Measurements from ENCODE around the gene VARS1.
A peak's percentile ranks its signal among the peaks of the same experiment; 100 is the strongest.
"Not testable (repeated sequence)": the region's sequence is repeated elsewhere in the genome, so short reads cannot be mapped to it uniquely, and the experiment has no call there.

The VARS1 gene

DNA sequence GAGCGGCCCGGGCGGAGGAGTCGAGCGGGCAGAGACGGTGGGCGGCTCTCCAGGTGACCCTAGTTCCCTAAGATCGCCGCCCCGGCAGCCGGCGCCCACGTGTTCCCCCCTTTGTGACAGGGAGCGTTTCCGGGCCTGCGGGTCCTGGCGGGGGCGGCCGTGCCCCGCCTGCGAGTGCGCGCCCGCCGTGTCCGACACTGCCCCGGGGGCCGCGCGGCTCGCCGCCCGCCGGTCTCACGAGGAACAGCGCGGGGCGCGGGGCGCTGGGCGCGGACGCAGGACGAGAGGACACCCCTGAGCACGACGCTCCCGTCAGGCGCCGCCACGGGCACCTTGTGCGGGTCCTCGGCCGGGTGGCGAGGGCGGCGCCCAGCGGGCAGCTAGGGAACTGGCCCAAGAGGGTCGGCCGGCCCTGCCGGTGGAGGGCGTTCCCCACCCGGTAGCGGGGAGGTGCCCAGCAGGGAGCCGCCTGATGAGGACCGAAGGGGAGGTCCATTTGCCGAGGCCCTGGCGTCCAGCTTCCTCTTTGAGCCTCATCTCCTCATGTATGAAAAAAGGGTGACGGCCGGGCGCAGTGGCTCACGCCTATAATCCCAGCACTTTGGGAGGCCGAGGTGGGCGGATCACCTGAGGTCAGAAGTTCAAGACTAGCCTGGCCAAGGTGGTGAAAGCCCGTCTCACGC, at the start of gene VARS1:
Gene VARS1 (minus strand): TSS at position 137 of the 683 bp plus-strand sequence. CDS start 535 bp downstream, outside the sequence.
- peak; percentile 88 for DNase-seq

DNA sequence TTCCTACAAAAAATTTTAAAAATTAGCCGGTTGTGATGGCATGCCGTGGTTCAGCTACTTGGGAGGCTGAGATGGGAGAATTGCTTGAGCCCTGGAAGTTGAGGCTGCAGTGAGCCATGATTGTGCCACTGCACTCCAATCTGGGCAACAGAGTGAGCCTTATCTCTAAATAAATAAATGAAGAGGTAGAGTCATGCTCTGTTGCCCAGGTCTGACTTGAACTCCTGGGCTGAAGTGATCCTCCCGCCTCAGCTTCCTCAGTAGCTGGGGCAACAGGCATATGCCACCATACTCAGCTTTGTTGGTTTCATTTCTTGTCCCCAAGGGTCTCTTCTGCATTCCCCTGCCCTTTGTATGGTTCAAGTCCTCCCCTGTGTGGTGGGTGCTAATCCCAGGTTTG, 49.0 kb upstream of the VARS1 start:
- no peak for DNase-seq

DNA sequence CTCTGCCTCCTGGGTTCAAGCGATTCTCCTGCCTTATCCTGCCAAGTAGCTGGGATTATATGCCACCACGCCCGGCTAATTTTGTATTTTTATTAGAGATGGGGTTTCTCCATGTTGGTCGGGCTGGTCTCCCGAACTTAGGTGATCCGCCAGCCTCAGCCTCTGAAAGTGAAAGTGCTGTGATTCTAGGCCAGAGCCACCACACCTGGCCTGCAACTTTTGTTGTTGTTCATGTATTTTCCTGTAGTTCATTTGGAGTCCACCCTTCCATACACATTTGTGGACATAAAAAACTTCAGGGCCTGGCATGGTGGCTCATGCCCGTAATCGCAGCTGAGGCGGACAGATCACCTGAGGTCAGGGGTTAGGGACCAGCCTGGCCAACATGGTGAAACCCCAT, 46.5 kb upstream of the VARS1 start:
- DNase-seq, result no peak

DNA sequence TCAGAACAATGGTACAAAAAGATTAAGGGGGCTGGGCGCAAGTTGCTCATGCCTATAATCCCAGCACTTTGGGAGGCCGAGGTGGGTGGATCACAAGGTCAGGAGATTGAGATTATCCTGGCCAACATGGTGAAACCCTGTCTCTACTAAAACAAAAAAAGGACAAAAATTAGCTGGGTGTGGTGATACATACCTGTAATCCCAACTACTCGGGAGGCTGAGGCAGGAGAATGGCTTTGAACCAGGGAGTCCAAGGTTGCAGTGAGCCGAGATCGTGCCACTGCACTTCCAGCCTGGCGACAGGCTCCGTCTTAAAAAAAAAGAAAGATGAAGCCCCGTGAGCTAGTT, 44.2 kb upstream of the VARS1 start:
- not testable (repeated sequence) for DNase-seq

DNA sequence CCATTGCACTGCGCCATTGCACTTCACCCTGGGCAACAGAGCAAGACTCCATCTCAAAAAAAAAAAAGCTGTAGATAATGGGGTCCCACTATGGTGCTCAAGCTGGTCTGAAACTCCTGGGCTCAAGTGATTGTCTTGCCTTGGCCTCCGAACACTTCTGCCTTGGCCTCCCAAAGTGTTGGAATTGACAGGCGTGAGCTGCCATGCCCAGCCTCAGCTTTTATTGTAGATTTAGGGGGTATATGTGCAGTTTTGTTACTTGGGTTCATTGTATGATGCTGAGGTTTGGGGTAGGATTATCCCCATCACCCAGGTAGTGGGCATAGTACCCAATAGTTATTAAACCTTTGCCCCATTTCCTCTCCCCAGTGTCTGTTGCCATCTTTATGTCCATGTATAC, 43.4 kb upstream of the VARS1 start:
- DNase-seq, result no peak

DNA sequence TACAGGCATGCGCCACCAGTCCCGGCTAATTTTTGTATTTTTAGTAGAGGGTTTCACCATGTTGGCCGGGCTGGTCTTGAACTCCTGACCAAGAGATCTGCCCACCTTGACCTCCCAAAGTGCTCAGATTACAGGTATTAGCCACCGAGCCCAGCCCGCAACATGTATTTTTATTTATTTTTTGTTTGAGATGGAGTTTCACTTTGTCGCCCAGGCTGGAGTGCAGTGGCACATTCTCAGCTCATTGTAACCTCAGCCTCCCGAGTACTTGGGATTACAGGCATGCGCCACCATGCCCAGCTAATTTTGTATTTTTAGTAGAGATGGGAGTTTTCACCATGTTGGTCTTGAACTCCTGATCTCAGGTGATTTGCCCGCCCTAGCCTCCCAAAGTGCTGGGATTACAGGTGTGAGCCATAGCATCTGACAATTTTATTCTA, 42.6 kb upstream of the VARS1 start:
- DNase-seq, result not testable (repeated sequence)

DNA sequence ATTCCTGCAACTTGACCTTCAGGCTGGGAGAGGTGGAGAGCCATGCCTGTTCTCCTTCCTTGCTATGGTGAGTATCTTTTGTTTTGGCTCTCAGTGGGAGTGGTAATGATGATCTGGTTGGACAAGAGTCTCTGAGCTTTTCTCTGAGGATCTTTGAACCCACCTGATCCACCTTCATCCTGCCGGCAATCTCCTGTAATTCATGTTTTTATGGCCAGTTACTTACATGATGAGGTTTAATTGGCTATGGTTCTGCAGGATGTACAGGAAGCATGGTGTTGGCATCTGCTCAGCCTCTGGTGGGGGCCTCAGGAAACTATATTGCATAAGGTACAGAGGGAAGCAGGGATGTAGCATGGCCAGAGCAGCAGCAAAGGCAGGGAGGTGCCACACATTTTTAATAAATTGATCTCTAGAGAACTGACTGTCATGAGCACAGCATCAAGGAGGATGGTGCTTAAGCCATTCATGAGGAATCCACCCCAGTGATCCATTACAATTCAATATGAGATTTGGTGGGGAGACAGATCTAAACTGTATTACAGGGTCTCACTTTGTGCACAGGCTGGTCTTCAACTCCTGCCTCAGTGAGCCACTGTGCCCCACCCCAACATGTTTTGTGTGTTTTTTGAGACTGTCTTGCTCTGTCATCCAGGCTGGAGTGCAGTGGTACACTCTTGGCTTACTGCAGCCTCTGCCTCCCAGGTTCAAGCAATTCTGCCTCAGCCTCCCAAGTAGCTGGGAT, 42.0 kb upstream of the VARS1 start:
- DNase-seq, result peak; percentile 19

DNA sequence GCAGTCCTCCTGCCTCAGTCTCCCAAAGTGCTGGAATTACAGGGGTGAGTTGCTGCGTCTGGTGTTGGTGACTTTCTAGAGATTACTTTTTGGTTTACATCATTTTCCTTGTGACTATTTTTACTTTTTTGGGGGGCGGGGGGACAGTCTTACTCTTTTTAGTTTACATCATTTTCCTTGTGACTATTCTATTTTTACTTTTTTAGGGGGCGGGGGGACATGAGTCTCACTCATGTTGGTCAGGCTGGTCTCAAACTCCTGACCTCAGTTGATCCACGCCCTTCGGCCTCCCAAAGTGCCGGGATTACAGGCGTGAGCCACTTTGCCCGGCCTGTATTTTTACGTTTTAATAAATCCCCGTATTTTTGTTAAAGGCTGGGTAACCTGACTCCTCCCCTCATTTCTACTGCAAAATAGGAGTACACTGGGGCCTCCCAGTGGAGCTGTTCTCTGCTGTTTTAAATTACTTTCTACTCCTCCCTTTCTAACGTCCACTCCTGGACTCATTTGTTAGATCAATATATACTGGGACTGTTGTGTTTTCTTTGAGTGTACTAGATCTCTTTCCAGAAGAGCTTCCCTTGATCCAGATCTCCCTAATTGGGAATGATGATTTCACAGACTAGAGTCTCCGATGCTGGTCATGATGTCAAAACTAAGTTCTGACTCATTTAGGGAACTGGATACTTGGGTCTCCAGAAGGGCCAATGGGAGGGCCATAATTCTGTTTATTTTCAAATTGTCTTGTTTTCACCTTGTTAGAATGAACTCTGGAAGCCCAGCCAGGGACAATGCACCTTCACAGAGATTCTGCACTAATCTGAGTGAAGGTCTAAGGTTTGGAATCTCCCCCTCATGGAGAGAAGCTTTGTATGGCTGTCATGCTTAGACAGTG, 41.2 kb upstream of the VARS1 start:
- peak; percentile 17 for DNase-seq

DNA sequence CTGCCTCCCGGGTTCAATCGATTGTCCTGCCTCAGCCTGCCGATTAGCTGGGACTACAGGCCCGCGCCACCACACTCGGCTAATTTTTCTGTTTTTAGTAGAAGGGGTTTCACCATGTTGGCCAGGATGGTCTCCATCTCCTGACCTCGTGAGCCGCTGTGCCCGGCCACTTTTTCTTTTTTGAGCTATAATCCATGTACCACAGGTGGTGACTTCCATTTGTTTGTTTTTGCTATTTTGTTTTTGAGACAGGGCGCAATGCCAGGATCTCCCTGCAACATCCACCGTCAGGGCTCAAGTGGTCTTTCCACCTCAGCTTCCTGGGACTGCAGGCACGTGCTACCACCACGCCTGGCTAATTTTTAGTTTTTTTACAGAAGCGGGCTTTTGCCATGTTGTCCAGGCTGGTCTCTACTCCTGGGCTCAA, 40.5 kb upstream of the VARS1 start:
- DNase-seq, result no peak

DNA sequence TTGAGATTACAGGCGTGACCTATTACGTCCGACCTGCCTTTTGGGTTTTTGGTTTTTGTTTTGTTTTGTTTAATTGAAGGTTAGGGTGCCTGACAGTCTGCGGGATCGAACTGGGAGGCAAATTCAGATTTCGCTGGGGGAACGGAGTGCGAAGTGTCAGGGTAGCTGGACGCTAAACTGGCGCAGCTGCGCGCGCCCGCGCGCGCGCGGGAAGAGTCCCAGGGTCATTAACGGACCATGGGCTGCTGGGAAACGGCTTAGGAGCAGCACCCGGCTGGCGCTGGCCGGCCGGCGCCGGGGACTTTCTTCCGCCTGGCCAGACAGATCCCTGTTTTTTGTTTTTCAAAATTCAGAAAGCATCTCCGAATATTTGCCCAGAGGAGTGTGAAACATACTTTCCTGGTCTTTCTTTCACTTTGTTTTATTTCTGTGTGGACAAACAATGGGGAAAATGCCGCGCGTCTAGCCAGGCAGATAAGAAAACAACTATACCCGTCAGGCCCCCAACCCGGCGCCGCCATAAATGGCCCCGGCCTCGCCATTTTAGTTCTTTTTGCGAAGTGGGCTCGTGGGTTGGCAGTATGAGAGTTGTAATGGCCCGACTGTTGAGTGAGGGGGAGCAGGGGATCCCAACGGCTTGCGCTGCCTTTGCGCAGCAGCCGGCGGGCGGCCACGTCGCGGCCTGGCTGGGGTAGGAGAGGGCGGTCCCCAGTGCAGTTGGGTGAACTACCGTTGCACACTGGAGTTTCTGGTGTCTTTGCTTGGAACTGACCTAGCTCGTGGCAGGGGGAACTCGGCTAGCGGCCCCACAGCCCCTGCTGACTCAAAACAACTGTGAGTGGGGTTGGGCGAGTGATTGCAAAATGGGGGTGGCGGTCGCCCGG, 39.1 kb upstream of the VARS1 start:
- peak; percentile 85 for DNase-seq

DNA sequence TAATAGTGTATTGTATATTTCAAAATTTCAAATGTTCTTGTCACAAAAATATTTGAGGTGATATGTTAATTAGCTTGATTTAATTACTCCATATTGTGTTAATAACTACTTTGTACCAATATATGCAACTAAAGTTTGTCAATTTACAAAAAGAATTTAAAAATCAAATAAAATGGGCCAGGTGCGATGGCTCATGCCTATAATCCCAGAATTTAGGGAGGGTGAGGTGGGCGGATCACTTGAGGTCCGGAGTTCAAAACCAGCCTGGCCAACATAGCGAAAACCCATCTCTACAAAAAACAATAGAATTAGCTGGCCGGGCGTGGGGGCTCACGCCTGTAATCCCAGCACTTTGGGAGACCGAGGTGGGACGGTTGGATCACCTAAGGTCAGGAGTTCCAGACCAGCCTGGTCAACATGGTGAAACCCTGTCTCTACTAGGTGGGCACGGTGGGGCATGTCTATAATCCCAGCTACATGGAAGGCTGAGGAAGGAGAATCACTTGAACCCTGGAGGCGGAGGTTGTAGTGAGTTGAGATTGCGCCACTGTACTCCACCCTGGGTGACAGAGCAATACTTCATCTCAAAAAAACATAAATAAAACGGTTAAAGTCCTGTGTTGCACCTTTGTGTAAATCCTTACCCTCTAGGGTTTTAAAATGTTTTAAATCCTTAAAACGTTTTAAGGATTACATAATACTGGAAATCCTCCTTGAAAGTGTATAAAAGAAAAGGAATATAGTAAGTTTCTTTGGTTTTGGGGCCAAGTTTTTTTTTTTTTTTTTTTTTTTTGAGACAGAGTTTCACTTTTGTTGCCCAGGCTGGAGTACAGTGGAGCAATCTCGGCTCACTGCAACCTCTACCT, 36.0 kb upstream of the VARS1 start:
- no peak for DNase-seq

DNA sequence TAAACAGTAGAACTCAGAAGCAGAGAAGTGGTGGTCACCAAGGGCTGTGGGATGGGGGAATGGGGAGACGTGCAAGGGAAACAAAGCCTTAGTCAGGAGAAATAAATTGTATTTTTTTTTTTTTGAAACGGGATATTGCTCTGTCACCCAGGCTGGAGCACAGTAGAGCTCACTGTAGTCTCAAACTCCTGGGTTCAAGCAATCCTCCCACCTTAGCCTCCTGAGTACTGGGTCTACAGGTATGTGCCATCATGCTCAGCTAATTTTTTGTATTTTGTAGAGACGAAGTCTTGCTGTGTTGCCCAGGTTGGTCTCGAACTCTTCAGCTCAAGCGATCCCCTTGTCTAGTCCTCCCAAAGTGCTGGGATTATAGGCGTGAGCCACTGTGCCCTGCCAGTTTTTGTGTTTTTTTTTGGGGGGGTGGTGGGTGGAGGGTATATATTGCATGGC, 35.4 kb upstream of the VARS1 start:
- DNase-seq, result no peak

DNA sequence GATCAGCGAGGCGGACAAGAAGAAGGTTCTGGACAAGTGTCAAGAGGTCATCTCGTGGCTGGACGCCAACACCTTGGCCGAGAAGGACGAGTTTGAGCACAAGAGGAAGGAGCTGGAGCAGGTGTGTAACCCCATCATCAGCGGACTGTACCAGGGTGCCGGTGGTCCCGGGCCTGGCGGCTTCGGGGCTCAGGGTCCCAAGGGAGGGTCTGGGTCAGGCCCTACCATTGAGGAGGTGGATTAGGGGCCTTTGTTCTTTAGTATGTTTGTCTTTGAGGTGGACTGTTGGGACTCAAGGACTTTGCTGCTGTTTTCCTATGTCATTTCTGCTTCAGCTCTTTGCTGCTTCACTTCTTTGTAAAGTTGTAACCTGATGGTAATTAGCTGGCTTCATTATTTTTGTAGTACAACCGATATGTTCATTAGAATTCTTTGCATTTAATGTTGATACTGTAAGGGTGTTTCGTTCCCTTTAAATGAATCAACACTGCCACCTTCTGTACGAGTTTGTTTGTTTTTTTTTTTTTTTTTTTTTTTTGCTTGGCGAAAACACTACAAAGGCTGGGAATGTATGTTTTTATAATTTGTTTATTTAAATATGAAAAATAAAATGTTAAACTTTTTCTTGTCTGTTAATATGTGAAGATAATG, 34.2 kb upstream of the VARS1 start:
- peak; percentile 43 for DNase-seq

DNA sequence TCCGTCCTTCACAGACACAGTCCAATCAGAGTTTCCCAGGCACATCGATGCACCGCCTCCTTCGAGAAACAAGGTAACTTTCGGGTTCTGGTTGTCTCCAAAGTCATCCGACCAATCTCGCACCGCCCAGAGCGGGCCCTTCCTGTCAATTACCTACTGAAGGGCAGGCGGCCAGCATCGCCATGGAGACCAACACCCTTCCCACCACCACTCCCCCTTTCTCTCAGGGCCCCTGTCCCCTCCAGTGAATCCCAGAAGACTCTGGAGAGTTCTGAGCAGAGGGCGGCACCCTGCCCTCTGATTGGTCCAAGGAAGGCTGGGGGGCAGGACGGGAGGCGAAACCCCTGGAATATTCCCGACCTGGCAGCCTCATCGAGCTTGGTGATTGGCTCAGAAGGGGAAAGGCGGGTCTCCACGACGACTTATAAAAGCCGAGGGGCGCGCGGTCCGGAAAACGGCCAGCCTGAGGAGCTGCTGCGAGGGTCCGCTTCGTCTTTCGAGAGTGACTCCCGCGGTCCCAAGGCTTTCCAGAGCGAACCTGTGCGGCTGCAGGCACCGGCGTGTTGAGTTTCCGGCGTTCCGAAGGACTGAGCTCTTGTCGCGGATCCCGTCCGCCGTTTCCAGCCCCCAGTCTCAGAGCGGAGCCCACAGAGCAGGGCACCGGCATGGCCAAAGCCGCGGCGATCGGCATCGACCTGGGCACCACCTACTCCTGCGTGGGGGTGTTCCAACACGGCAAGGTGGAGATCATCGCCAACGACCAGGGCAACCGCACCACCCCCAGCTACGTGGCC, 31.9 kb upstream of the VARS1 start, which contains the start of gene HSPA1B:
Gene HSPA1B (plus strand): TSS at position 453 of the 794 bp plus-strand sequence. CDS start 213 bp downstream, at position 666.
- DNase-seq, result peak; percentile 100

DNA sequence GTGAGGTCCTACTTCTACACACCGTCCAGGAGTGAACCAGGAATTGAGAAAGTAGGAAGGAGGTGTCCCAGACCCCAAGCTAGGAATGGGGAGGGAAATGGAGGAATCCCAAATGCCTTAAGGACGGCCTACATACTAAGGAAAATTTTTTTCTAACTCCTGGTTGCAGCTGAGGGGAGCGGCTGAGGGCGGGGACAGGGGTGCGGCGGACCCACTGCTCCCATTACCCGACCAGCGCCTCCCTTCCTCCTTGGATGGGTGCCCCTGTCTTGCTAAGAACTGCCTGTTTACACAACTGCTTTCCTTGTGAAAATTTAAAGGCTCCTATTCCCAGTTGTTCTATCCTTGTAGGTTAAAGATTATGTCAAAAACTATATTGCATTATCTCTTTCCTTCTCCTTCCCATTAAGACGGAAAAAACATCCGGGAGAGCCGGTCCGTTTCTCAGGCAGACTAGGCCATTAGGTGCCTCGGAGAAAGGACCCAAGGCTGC, 31.3 kb upstream of the VARS1 start:
- DNase-seq, result peak; percentile 87

DNA sequence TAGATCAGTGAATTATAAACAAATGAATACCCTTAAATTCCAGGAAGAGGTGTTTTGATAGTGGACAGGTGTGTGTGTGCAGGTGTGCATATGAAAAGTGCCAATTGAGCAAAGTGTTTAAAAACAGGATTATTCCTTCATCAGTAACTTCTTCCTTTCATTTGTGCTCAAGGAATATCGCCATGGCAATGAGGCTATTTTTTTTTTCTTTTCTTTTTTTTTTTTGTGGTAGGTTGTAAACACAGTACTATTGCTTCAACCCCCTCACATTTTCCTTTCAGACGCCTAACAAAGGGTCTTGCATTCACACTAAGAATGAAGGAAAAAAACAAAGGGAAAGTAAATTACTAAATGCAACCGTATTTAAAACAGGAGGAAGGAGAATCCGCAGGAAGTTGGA, 30.0 kb upstream of the VARS1 start:
- no peak for DNase-seq

DNA sequence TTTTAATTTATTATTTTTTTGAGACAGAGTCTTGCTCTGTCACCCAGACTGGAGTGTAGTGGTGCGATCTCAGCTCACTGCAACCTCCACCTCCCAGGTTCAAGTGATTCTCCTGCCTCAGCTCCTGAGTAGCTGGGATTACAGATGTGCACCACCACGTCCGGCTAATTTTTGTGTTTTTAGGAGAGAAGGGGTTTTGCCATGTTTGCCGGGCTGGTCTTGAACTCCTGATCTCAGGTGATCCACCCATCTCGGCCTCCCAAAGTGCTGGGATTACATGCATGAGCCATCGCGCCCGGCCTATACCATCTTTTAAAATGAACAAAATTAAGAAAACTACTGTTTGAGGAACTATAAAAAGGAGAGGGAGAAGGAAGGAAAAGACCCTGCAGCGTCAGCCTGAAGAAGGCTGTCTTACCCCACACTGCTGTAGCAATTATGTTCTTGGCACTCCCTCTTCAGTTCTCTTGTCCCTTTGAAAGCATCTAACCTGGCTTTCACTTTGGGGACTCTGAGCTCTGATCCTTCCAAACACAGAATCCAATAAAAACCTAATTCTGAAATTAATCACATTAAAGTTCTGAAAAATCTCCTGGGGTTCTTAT, 28.1 kb upstream of the VARS1 start:
- not testable (repeated sequence) for DNase-seq

DNA sequence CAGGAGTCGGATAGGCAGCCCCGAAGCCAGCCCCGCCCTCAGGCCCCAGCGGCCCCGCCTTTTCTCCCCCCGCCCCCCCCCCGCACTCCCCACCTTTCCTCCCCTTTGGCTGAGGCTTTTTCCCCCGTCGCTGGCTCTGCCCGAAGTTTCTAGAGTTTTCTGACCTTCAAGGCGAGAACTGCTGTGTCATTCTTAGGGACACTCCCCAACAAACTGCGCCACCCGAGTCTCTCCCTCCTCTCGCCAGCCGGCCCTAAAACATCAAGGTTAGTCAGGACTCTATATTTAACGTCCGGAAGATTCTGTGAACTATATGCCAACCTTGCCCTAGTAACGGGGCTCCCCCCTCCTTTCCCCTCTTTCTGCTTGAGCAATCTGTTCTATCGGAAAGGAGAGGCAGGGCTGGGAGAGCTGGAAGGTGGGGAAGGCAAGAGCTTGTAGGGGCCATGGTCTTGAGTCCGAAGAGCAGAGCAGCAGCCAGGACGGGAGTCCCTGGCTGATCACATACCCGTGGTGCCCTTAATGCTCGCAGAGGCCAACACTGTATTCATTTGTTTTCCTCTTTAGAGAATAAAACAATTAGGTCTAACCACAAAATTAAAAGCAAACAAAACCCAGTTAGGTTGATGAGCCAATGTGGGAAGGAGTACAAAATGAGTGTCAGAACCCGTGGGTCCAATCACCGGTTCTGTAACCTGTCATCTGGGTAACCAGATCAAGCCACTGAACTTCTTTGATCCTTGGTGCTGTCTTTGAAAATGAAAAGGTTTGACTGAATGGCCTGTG, 26.7 kb upstream of the VARS1 start:
- peak; percentile 70 for DNase-seq
